Stomach (tissue), 4 donors: ENCODE results near the gene SPC24.
"Not testable (repeated sequence)": the region's sequence is repeated elsewhere in the genome, so short reads cannot be mapped to it uniquely, and the experiment has no call there.

Experiments
- CTCF ChIP-seq, 7 experiments: fragments of 450-650 bp in 4 of 7; fragments of 200-600 bp in 3 of 7; sonication (generic) in 3 of 7; IDR thresholded peaks; one replicate each; pipeline ENCODE4 v1.5.1; 2016 to 2019; ENCODE audit warnings: antibody characterized with exemption in 7 of 7, control low read depth in 2 of 7, mild to moderate bottlenecking in 1 of 7
- POLR2A ChIP-seq, 4 donors: fragments of 450-650 bp; IDR thresholded peaks; one replicate each; pipeline ENCODE4 v1.6.1; 2016; ENCODE audit warnings: antibody characterized with exemption in 4 of 4, control low read depth in 2 of 4, mild to moderate bottlenecking in 1 of 4, moderate library complexity in 1 of 4

DNA sequence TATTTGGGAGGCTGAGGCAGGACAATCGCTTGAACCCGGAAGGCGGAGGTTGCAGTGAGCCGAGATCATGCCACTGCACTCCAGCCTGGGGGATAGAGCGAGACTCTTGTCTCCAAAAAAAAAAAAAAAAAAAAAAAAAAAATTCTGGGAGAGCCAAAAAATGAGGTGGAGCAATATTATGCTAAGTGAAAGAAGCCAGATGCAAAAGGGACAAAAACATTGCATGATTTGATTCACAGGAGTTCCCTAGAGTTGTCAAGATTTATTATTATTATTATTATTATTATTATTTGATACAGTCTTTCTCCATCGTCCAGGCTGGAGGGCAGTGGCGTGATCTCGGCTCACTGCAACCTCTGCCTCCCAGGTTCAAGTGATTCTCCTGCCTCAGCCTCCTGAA lies 25.4 kb upstream of the SPC24 start:
- not testable (repeated sequence) for TF ChIP-seq CTCF, POLR2A (IDR thresholded peaks at IDR 0.05)
